GM21526 (cell line): Measurements from ENCODE around the gene SLC37A3.

Experiments used
- ATAC-seq: cut with Tn5 transposase; IDR thresholded peaks from one replicate; pipeline ENCODE4 v1.9.1; 2021; ENCODE audit warnings: moderate library complexity; ENCODE audit not compliant: unreplicated experiment, low FRiP score

The SLC37A3 gene

GRCh38 chr7:140402178-140402835 lies 4.0 kb upstream of the SLC37A3 start:
- ATAC-seq, result no peak

DNA sequence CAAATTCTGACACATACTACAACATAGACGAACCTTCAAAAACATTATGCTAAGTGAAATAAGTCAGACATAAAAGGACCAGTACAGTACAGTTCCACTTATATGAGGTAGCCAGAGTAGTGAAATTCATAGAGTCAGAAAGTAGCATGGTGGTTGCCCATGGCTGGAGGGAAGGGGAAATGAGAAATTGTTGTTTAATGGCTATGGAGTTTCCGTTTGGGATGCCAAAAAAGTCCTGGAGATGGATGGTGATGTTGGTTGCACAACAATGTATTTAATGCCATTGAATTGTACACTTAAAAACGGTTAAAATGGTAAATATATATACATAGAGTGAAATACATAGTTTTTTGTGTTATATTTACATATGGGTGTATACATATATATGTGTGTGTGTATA lies 2.1 kb upstream of the SLC37A3 start:
- ATAC-seq, result no peak

GRCh38 chr7:140398821-140399220 lies 491 bp upstream of the SLC37A3 start:
- no peak for ATAC-seq

GRCh38 chr7:140393756-140394306 lies 4.5 kb downstream of the SLC37A3 start:
- ATAC-seq, result no peak

DNA sequence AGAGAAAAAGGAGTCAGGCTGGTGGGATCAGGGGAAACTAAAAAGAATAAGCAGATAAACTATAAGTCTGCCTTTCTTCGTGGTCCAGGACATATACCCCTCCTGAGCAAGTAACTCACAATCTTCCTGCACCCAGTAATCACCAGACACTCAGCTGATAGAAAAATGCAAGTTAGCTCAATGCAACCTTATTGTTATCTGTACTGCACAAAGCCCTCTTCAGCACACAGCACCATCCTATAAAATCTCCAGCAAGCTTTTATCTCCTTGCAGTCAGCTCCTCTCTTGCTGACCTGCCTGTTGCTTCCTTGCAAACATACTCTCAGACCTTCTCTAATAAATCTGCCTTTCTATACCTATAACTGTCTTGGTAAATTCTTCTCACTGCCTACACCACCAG lies 6.7 kb downstream of the SLC37A3 start:
- ATAC-seq, result no peak

DNA sequence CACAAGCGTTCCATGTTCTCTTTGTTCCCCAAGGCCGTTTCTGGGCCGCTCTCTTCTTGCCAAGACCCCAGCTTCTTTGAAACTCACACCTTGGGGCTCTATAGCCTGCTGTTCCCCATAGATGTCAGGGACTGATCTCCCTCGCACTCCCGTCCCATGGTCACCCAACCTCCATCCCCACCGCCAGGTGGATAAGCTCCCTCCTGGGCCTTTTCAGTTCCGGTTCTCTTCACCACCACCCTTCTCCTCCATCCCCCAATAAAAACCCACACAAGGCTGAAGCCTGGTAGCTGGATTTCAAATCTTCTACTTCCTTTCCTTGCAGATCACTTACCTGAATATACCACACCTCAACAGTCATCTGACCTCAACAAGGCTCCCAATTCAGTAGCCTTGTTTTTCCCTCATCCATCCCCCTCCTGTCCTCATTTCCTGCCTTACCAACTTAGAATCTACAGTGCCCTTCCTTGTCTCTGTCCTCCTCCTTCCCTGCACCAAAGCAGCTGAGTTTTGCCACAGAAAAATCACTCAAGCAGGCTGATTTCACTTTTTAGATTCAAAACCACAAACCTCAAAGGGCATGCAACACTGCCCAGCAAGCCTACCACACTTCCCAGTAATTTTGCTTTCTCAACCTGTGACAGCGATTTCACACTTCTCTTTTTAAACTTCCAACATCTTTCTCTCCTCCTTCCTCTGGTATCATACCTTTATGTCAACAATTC lies 7.7 kb downstream of the SLC37A3 start:
- peak; percentile 78 for ATAC-seq

DNA sequence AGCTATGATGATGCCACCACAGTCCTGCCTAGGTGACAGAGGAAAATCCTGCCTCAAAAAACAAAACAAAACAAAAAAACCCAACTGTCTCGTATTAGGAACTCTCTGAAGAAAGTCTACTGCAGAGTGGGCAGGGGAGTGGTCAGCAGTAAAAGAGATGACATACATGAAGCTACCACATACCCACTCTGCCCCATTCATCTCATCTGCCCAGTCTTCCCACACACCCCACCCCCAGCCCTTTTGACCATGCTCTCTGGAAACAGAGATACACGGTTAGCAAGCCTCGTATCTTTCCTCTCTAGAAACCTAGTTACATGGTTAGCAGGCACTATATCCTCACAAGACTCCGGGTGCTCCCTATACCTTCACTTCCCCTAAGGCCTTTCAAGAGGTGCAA lies 8.3 kb downstream of the SLC37A3 start:
- peak; percentile 10 for ATAC-seq

- ATAC-seq, result no peak
Observed at GRCh38 chr7:140389445-140389844, 8.9 kb downstream of the SLC37A3 start.

- no peak for ATAC-seq
Observed at GRCh38 chr7:140384894-140385545, 13.3 kb downstream of the SLC37A3 start.

DNA sequence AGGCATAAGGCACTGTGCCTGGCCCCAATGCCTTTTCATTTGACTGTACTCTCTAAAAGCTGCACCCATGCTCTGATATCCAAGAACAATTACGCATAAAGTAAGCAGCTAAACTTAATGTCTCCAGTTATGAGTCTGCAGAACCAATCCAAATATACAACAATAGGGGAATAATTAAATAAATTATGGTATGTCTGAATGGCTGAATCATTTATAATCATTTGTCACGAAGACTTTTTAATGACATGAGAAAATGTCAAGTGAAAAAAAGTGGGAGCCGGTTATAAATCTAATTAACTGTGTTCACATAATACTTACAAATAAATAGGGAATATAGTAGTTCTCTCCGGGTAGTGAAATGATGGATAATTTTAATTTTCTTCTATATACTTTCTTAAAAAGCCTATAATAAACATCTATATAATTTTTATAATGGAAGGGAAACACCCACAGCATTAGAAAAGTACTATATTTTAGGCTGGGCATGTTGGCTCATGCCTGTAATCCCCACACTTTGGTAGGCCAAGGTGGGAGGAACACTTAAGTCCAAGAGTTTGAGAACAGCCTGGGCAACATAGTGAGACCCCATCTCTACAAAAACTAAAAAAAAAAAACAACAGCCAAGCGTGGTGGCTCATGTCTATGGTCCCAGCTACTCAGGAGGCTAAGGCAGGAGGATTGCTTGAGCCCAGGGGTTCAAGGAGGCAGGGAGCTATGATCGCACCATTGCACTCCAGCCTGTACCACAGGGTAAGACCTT lies 14.2 kb downstream of the SLC37A3 start:
- no peak for ATAC-seq

GRCh38 chr7:140375892-140376730 lies 22.2 kb downstream of the SLC37A3 start:
- ATAC-seq, result no peak

GRCh38 chr7:140375323-140375722 lies 23.0 kb downstream of the SLC37A3 start:
- no peak for ATAC-seq

- no peak for ATAC-seq
Observed at GRCh38 chr7:140369294-140369693, 29.0 kb downstream of the SLC37A3 start.

DNA sequence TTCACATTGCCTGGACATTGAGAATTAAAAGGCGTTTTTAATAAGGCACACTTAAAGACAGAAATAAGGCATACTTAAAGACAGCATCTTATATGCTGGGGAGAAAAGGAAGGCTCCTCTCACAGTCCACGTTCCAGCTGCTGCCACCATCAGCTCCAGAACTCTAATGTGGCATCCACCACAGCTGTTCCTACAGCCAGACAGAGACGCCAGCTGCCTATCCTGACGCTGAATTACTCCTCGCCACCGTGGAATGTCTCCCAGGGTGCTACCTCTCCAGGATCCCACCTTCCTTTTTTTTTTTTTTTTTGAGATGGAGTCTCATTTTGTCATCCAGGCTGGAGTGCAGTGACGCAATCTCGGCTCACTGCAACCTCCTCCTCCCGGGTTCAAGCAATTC lies 30.8 kb downstream of the SLC37A3 start:
- ATAC-seq, result no peak

GRCh38 chr7:140364819-140365218 lies 33.5 kb downstream of the SLC37A3 start:
- ATAC-seq, result no peak

DNA sequence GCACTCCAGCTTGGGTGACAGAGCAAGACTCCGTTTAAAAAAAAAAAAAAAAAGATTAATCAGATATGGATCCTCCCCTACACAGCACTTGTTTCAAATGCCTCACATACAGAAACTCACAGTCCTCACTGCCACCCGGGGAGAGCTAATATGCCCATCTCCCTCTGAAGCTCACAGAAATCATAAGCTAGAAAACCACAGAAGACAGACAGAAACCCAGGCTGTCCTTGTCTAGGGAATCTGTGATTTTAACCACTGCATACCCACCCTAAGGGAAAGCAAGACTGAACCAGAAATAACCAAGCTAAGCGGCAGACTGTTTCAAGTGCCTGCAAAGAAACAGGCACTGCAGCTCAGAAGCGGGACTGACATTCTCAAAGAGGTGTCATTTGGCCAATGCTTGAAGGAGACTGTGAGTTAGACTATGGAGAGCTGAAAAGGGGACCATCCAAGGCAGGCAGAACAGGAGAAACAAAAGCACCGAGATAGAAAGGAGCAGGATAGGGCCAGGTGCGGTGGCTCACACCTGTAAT lies 37.6 kb downstream of the SLC37A3 start:
- ATAC-seq, result no peak

GRCh38 chr7:140358412-140359051 lies 39.8 kb downstream of the SLC37A3 start:
- no peak for ATAC-seq

GRCh38 chr7:140358024-140358411 lies 40.3 kb downstream of the SLC37A3 start:
- ATAC-seq, result no peak

- no peak for ATAC-seq
Observed at GRCh38 chr7:140350056-140350455, 48.3 kb downstream of the SLC37A3 start.
